GM18517 (cell line): ENCODE data around the gene PRKAB2.
"Not testable (repeated sequence)": the region's sequence is repeated elsewhere in the genome, so short reads cannot be mapped to it uniquely, and the experiment has no call there.

ENCODE experiments used
- ATAC-seq: cut with Tn5 transposase; IDR thresholded peaks from one replicate; pipeline ENCODE4 v1.9.1; 2021; ENCODE audit warnings: mild to moderate bottlenecking, moderate library complexity; ENCODE audit not compliant: unreplicated experiment

Gene PRKAB2

DNA sequence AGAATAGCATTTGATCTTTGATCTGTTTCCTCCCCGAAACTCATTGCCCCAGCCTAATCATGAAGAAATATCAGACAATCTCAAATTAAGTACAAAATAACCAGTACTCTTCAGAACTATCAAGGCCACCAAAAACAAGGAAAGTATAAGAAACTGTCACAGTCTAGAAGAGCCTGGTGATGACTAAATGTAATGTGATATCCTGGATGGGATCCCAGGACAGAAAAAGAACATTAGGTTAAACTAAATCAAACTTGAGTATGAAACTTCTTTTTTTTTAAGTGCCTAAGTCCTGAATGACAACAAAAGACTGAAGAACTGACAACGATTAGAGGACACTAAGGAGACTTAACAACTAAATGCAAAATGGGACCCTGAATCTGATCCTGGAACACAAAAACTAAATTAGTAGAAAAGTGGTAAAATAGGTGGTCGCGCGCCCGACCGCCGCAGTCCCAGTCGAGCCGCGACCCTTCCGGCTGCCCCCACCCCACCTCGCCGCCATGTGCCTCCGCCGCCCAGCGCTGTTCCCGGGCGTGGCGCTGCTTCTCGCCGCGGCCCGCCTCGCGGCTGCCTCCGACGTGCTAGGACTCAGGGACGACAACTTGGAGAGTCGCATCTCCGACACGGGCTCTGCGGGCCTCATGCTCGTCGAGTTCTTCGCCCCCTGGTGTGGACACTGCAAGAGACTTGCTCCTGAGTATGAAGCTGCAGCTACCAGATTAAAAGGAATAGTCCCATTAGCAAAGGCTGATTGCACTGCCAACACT lies 5.5 kb upstream of the PRKAB2 start:
- ATAC-seq: no peak

DNA sequence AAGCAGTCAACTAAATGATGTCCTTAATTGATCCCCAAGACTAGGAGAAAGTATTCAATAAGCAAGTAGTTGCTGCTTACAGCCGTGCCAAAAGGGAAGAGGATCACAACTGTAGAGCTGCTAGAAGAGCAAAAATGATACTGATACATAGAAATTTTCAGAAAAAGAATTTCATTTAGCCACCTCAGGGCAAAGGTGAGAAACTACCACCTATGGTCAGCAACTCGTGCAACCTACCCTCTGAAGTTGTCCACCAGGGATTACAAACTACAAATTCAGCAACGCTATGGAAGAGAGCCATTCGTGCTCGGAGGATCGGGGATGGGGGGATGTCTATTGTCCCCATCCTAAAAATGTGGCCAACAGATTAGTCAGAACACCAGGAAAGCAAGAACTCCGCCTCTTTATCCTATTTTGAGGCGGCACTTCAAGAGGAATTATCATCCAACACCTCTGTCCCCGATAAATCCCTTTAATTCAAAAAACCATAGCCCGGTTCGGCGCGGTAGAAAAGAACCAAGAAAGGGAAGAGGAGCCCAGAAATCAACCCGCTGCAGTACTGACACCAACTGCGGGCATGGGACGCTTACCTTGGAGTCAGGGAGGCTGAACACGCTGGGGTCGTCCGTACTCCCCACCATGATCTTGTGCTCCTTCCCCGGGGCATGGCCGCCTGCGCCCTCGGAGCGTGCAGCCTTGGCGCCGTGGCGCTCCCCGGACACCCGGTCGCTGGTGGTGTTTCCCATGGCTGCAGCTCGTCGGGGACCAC lies 687 bp downstream of the PRKAB2 start:
- no peak for ATAC-seq

DNA sequence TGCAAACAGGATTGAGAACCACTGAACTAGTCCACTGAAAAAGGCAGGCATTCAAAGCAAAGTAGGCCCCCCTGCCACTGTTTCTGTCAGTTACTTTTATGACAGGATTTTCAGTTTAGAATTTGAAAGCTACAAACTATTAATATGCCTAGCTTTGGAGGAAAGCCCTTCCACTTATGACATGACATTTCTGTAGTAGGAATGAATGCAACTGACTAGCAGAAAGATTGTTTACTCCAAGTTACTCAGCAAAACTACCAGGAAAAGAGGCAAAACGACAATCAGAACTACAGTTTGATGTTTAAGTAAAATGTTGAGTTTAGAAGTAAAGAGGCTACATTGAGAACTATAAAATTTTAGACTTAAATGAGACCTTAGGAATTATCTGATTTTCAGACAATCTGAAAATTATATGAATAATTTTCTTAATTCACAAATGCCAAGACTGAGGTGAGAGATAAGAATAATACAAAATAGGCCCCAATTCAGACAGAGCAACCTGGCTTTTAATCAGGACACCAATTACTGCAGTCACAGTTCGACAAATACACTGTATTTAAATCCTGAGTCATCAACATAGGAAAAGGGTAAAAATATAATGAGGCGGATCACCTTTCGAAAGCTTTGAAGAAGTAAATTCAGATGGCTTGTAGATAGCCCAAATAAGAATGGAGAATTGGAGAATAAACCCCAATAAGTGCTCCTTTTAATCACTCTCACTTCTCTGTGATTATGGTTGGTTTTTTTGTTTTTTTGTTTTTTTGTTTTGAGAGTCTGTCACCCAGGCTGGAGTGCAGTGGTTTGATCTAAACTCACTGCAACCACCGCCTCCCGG lies 2.2 kb downstream of the PRKAB2 start:
- ATAC-seq: no peak

DNA sequence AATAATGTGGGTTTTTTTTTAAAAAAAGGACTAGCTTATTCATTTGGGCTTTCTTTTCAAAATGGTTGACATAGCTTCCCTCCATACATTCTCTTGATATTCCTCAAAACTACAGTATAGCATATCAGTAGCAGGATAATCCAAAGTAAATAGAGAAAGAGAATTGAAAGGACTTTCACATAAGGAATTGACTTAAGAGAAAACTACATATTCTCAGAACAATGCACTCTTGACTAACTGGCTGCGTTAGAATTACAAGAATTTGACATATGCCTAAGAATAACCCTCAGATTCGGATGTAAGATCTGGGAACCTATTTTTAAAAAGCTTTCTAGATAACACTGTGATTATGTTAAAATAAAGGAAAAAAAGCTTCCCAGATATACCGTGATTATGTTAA lies 3.1 kb downstream of the PRKAB2 start:
- no peak for ATAC-seq

DNA sequence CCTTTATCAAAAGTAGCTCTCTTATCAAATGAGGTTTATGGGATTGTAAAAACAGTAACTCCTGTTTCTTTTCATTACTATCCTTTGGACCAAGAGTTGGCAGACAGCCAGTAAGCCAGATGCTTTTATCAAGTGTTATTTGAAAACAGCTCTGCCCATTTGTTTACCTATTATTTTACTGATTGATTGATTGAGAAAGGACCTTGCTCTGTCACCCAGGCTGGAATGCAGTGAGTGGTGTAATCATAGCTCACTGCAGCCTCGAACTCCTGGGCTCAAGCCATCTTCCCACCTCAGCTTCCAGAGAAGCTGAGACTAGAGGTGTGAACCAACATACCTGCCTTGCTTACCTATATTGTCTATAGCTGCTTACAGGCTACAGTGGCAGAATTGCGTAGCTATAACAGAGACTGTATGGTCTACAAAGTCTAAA lies 3.6 kb downstream of the PRKAB2 start:
- ATAC-seq: no peak

DNA sequence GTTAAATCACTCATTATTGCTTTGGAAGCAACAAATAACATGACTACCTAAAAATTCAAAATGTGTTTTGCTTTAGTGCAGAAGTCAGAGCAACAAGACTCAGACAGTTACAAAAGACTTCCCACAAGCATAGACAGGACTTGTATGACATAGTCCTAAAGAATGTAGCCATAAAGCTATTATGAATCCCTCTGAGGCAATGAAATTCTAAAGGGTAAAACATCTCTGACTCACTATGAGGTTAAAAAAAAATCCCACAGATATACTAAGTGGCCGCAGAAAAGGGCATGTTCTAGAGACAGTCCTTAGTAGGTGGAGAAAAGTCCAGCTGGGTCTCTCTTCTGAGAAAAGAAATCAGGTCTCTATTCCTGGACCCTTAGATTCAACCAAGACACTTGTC lies 4.9 kb downstream of the PRKAB2 start:
- no peak for ATAC-seq

DNA sequence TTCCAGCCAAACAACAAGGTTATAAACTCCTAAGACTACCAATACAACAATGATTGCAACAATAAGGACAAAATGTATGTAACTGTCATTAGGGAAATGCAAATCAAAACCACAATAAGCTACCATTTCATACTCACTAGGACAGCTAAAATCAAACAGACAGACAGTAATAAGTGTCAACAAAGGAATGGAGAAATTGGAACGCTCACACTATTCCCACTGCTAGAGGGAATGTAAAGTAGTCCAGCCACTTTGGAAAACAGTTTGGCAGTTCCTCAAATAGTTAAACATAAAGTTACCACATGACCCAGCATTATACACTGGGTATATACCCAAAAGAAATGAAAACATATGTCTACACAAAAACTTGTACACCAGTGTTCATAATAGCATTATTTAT lies 9.3 kb downstream of the PRKAB2 start:
- no peak for ATAC-seq

DNA sequence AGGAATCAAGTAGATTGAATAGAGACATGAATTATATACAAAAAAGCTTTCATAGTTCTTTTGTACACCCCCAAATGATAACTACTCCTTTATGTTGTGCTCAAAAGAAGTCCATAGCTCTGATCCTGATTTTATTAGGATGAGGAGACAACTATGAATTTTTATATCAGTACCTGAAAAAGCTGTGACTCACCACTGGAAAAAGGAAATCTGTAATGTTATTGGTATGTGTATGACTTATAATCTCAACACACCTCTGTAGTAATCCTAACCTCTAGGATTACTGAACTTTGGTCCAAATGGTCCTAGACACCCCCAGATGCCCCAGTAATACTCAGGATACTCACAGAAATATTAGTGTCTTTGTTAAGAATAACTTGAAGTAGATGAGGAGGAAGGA lies 10.2 kb downstream of the PRKAB2 start:
- no peak for ATAC-seq

DNA sequence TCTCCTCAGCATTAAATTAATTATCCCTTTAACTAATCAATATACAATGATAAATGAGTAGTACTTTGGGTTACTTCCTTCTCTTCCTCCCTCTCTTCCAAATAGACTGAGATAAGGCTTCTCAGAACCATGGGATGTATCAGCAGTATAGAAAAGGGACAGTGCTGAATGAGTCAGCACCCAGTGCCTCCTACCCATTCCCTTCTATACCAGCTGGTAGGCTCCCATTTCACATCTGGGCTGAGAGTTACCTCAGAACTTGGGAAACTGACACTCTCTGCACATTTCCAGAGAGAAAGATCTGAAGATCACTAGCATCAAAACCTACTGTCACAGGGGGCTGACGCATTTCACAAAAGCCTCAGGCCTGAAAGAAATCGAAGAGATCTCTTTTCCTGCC lies 15.2 kb downstream of the PRKAB2 start:
- ATAC-seq: not testable (repeated sequence)

DNA sequence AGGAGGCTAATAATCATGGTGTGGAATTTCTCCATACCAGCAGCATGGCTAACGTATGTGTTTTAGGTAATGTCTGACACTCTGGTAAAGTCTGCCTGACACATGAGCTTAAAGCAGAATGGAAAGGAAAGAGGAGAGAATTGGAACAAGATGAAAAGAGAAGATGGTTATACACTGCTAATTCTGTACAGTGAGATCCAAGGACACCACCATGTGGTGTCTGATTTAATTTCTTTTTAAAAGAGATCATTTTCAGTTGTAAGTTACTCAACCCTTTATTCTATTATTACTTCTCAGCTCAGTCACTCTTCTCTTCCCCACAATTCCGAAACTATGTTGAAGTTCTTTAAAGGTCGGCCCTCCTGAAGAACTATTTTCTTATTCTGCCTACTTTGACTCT lies 15.6 kb downstream of the PRKAB2 start:
- ATAC-seq: no peak

DNA sequence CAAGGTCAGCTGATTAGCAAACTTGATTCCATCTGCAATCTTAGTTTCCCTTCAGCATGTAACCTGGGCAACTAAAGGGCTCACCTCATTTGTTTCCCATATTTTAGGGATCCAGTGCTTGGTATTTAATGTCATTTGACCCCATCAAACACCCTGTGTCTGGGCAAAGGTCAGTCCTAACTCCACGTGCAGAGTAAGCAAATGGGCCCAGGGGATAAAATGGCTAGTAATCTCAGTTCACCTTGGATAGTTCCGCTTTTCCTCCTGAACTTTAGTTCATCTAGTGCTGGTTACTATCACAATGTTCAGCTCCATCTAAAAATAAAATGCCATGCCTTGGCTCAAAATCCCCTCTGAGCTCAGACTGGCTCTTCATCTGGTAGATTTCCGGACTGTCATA lies 19.5 kb downstream of the PRKAB2 start:
- no peak for ATAC-seq

DNA sequence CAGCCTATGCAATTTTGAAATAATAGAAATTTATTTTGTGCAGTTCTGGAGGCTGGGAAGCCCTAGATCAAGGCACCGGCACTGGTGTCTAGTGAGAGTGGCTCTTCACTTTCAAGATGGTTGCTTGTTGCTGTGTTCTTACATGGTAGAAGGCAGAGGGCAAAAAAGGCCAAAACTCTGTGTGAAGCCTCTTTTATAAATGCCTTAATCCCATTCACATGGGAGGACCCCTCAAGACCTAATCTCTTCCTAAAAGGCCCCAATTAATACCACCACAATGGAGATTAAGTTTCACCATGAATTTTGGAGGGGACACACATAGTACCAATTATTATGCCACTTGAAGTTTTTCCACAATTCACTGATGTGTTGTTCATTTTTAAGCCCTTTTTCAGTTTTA lies 21.0 kb downstream of the PRKAB2 start:
- ATAC-seq: no peak

DNA sequence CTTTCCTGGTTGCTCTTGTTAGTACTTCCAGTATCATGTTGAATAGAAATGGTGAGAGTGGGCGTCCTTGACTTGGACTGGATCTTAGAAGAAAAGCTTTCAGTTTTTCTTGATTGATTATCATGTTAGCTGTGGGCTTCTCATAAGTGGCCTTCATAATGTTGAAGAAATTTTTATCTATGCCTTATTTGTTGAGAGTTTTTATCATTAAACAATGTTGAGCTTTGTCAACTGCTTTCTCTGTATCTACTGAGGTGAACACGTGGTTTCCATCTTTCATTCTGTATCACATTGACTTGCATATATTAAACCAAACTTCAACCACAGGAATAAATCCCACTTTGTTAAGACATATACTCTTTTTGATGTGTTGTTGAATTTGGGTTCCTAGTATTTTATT lies 29.4 kb downstream of the PRKAB2 start:
- no peak for ATAC-seq

DNA sequence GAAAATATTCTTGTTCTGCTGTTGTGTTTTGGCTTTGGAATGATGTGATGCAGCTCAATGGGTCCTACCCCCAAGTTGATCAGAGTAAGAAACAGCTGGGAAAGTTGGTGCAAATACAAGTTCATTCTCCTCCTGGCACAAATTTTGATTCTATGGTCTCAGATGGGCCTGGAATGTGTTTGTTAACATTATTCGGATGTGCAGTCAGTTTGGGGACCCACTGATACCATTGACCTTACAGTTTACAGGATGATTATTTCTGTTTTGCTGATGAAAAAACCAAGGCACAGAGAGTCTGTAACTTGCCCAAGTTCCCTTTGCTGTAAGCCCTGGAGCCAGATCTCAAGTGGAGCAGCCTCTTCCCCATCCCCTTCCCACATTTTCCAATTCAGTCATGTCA lies 41.5 kb downstream of the PRKAB2 start:
- ATAC-seq: not testable (repeated sequence)

DNA sequence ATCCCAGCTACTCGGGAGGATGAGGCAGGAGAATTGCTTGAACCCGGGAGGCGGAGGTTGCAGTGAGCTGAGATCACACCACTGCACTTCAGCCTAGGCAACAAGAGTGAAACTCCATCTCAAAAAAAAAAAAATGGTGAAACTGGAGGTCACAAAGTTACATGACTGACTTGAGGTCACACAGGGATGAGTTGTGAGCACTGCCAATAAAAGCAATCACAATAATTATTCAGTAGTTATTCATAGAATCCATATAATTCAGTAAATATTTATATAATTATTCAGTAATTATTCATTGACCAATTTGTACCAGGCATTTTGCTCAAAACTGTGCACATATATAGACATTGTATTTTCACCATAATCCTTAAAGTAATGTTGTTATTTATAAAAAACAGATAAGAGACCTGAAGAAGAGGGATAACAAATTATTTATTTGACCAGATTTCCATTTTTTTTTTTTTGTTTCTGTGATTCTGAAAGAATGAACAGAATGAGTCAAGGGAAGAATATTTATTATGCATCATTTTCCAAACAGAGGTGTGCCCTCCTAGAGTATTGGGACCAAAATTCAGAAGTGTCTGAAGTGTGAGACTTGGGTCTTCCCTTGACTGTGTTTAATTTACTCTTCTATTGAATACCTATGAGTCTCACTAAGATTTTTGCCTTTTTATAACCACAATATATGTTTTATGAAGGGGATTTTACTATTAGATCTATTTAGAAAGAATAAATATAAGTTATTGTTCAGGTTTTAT lies 43.0 kb downstream of the PRKAB2 start:
- ATAC-seq: no peak

DNA sequence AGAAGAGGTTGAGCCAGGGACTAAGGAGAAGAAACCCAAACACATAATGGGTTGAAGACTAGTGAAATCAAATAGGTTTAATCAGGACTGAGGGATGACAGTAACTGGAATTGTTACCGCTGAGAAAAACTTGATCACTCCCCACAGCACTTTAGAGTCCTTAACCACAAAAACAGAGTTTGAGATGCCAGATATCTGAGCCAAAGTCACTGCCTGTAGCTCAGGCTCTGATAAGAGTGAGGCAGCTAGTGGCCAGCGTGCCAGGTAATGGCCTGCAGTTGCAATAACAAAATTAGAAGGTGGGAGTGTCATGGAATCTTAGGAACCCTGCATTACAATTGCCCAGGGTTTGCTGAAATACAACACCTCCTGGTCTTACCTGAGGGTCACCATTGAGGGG lies 48.0 kb downstream of the PRKAB2 start:
- ATAC-seq: no peak

DNA sequence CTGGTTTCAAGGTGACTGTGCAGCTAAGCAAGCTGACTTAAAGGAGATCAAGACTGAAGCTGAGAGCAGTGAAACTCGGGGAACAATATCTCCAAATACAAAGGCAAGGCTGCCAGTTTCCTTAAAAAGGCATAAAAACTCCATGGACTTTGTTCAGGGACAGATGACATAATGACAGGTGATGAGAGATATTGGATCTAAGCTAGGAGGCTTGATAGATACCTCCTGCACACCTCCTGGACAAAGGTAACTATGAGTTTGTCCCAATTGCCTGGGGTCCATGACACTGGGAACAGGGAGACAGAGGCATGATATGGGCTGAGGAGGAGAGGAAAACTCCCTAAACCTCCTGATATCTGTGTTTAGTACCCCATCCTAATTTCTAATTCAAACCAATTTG lies 55.2 kb downstream of the PRKAB2 start:
- ATAC-seq: no peak

DNA sequence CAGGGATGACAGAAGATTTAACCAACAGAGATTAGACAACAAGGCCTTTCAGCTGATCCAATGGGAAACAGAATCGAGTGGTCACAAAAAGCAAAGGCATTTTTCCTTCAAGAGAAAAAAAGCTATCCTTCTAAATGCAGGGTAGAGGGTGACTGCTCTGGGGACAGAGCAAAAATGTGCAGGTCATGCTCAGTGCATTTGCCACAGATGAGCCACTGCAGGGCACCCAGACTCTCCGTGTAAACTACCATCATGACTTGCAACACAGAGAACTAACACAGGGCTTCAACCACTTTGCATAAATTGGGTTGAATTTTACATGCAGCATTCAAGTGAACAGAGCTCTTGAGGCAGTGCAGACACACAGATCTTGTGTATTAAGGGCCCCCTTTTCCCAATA lies 56.8 kb downstream of the PRKAB2 start:
- ATAC-seq: no peak

DNA sequence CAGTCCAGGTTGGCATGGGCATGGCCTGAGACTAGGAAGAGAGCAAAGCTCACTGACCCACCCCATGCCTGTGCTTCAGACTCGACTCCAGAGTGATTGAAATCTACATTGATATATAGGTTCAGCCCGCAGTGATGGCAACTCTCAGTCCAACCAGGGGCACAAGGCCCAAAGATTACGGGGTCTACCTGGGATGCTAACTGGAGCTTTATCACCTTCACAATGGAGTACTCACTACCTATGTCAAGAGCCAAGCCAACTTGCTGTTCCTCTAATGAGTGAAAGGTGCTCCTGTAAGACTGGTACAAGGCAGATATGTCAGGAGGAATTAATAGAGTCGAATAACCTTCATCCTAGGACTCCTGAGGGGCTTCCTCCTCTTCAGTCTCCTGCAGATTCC lies 57.2 kb downstream of the PRKAB2 start:
- ATAC-seq: not testable (repeated sequence)

DNA sequence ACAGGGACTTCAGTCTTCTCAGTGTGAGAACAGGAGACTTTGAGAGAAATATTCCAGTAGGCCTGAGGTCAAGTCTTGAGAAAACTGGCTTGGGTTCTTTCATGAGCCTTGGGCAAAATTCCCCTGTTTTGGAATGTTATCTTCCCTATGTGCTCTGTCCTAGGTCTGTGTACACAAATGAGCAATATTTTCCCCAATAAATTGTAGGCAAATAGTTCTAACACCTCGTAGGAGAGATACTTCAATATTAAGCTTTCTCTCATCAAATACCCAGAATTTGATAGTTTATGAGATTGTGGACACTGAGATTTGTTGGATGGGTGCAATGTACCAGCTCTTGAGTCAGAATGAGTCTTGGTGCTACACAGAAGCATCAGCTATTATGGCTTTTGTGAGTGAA lies 57.9 kb downstream of the PRKAB2 start:
- ATAC-seq: not testable (repeated sequence)
